Measurements from ENCODE around the gene SPP1.

Gene SPP1

DNA sequence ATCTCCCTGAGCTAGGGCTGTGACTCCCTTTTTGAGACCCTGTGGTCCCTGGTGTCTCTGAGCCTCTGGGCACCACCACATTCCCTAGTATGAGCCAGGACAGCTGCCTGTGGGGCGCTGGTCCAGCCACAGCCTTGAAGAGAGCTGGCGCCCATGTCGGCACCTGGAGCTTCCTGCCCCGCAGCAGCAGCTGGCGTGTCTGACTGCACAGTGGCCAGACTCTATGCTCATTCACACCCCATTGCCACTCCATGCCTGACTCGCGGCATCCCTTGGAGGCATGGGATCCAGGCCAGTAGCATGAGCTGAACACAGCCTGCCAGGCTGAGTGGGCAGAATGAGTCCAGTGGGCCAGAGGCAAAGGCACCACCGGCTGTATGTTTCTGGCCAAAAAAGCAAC, 8.3 kb upstream of the SPP1 start:
- H3K9me3 Mint-ChIP-seq, result no peaks in the 10 kb centered on the region

DNA sequence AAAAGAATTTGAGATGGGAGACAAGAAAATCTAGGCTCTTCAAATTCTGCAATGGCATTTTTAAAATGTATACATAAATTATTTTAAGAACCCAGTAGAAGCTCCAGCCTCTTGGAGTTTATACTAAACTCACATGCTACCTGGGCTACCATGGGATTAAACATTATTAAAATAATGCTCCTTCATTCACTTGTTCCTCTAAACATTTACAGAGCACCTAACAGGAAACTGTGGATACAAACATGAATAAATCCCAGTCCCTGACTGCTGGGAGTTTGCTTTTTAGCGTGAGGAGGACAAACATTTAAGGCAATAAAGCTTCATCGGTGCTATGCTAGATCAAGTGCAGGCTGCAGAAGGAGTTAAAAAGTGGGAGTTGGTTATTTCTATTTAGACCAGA, 5.4 kb upstream of the SPP1 start:
- H3K4me1 Mint-ChIP-seq (ENCODE audit: low read depth), result no peaks in the 10 kb centered on the region
- peaks cover 53% of the 10 kb centered on the region for H3K27me3 Mint-ChIP-seq (ENCODE audit: low read depth)
- no peaks in the 10 kb centered on the region for H3K36me3 Mint-ChIP-seq (ENCODE audit: low read depth)
- no peak overlapping the region for H3K4me3 Mint-ChIP-seq
- H3K9me3 Mint-ChIP-seq, result no peaks in the 10 kb centered on the region
- no peak overlapping the region for H3K27ac Mint-ChIP-seq
- no peak for DNase-seq (ENCODE audit: low spot score)

More for the DNA sequence above, 8.3 kb upstream of the SPP1 start:
- DNase-seq (ENCODE audit: low spot score), result no peak
- no peaks in the 10 kb centered on the region for H3K4me1 Mint-ChIP-seq (ENCODE audit: low read depth)
- H3K27me3 Mint-ChIP-seq (ENCODE audit: low read depth), result peaks cover 44% of the 10 kb centered on the region
- no peak overlapping the region for H3K4me3 Mint-ChIP-seq
- no peaks in the 10 kb centered on the region for H3K36me3 Mint-ChIP-seq (ENCODE audit: low read depth)
- no peak overlapping the region for H3K27ac Mint-ChIP-seq

GRCh38 chr4:87971866-87972265, 3.6 kb upstream of the SPP1 start:
- Mint-ChIP-seq H3K4me3 (no peak overlapping the region), H3K27ac (no peak overlapping the region), H3K27me3 (ENCODE audit: low read depth) (peaks cover 64% of the 10 kb centered on the region), H3K4me1 (ENCODE audit: low read depth) (peaks cover 4% of the 10 kb centered on the region), H3K36me3 (ENCODE audit: low read depth) (no peaks in the 10 kb centered on the region), H3K9me3 (no peaks in the 10 kb centered on the region)
- DNase-seq (ENCODE audit: low spot score), result no peak

DNA sequence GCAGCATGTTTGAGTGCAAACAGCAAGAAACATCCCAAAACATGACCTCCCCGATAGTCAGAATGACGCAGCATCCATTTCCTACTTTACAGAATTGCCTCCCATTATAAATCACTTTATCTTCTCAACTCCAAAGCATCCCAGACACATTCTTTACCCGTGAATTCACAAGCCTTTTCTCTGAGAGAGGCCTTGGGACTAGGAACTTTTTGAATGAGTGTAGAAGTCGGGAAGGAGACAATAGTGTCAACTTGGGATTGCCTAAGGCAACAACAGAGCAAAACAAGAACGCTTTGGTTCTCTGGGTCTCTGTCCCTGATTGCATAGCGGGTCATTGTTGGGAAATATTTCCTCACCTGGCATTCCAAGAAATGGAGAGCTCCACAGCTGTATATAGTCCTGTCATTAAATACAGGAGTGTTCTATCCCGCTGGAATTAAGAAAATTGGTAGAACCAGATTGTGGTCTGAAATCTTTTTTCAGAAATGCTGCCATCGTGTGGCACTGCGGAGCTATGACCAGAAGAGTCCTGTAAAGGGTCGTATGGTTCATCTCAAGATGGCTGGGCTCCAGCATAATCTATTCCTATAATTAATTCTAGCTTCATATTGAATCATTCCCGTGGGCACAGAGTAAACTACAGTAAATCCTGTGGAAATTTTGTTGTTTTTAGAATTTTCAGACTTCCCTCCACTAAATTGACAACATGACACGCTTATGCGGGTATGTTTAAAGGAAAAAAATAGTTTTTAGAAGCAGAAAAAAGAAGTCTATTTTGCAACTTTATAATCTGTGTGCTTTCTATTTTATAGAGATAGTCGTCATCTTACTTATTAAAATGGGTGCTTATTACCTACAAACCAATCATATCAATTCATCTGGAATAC, 2.0 kb upstream of the SPP1 start:
- Mint-ChIP-seq H3K4me1 (ENCODE audit: low read depth) (peaks cover 4% of the 10 kb centered on the region), H3K4me3 (no peak overlapping the region), H3K36me3 (ENCODE audit: low read depth) (no peaks in the 10 kb centered on the region), H3K27me3 (ENCODE audit: low read depth) (peaks cover 56% of the 10 kb centered on the region), H3K9me3 (no peaks in the 10 kb centered on the region), H3K27ac (no peak overlapping the region)
- peak; percentile 16 for DNase-seq (ENCODE audit: low spot score)

DNA sequence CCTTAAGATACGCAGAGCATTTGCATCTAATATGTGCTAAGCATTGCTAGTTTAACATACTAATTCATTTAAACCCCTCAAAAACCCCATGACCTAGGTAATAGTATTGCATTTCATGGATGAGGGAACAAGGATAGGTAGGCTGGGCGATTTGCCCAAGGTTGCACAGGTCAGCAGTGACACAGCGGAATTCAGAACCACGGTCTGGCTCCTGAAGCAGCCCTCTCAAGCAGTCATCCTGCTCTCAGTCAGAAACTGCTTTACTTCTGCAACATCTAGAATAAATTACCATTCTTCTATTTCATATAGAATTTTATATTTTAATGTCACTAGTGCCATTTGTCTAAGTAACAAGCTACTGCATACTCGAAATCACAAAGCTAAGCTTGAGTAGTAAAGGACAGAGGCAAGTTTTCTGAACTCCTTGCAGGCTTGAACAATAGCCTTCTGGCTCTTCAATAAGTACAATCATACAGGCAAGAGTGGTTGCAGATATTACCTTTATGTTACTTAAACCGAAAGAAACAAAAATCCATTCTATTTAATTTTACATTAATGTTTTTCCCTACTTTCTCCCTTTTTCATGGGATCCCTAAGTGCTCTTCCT, 555 bp upstream of the SPP1 start:
- Mint-ChIP-seq H3K4me3 (peak overlapping the region; percentile 70), H3K27me3 (ENCODE audit: low read depth) (peaks cover 59% of the 10 kb centered on the region), H3K36me3 (ENCODE audit: low read depth) (no peaks in the 10 kb centered on the region), H3K4me1 (ENCODE audit: low read depth) (peaks cover 4% of the 10 kb centered on the region), H3K27ac (no peak overlapping the region), H3K9me3 (no peaks in the 10 kb centered on the region)
- no peak for DNase-seq (ENCODE audit: low spot score)

GRCh38 chr4:87977521-87978278, 2.2 kb downstream of the SPP1 start:
- peaks cover 48% of the 10 kb centered on the region for H3K27me3 Mint-ChIP-seq (ENCODE audit: low read depth)
- H3K9me3 Mint-ChIP-seq, result no peaks in the 10 kb centered on the region
- peaks cover 4% of the 10 kb centered on the region for H3K4me1 Mint-ChIP-seq (ENCODE audit: low read depth)
- no peak overlapping the region for H3K4me3 Mint-ChIP-seq
- no peak for DNase-seq (ENCODE audit: low spot score)
- H3K27ac Mint-ChIP-seq, result no peak overlapping the region
- no peaks in the 10 kb centered on the region for H3K36me3 Mint-ChIP-seq (ENCODE audit: low read depth)

GRCh38 chr4:87978681-87979080, 3.2 kb downstream of the SPP1 start:
- Mint-ChIP-seq H3K27ac (no peak overlapping the region), H3K36me3 (ENCODE audit: low read depth) (no peaks in the 10 kb centered on the region), H3K27me3 (ENCODE audit: low read depth) (peaks cover 45% of the 10 kb centered on the region), H3K4me3 (no peak overlapping the region), H3K4me1 (ENCODE audit: low read depth) (peaks cover 4% of the 10 kb centered on the region), H3K9me3 (no peaks in the 10 kb centered on the region)
- no peak for DNase-seq (ENCODE audit: low spot score)

DNA sequence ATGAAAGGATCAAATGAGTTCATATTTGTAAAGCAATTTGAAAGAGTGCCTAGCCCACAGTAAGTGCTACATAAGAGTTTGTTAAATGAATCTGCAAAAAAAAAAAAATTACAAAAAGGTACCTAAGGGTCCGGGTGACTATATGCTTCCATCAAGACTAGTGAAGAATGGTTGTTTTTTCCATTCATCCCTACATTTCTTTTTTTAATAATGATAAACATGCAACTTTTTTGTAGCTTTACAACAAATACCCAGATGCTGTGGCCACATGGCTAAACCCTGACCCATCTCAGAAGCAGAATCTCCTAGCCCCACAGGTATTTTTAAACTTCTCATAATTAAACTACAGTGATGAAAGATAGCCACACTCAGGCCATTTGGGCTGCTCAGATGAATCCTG, 4.3 kb downstream of the SPP1 start:
- Mint-ChIP-seq H3K4me3 (no peak overlapping the region), H3K27me3 (ENCODE audit: low read depth) (peaks cover 44% of the 10 kb centered on the region), H3K36me3 (ENCODE audit: low read depth) (no peaks in the 10 kb centered on the region), H3K27ac (no peak overlapping the region), H3K9me3 (no peaks in the 10 kb centered on the region), H3K4me1 (ENCODE audit: low read depth) (peaks cover 4% of the 10 kb centered on the region)
- no peak for DNase-seq (ENCODE audit: low spot score)

- no peaks in the 10 kb centered on the region for H3K36me3 Mint-ChIP-seq (ENCODE audit: low read depth)
- H3K9me3 Mint-ChIP-seq, result no peaks in the 10 kb centered on the region
- no peak overlapping the region for H3K4me3 Mint-ChIP-seq
- peaks cover 39% of the 10 kb centered on the region for H3K27me3 Mint-ChIP-seq (ENCODE audit: low read depth)
- peaks cover 3% of the 10 kb centered on the region for H3K4me1 Mint-ChIP-seq (ENCODE audit: low read depth)
- DNase-seq (ENCODE audit: low spot score), result no peak
- no peak overlapping the region for H3K27ac Mint-ChIP-seq
These were observed 6.0 kb downstream of the SPP1 start for GRCh38 chr4:87981486-87981885.

- no peak for DNase-seq (ENCODE audit: low spot score)
- no peak overlapping the region for H3K27ac Mint-ChIP-seq
- peaks cover 3% of the 10 kb centered on the region for H3K4me1 Mint-ChIP-seq (ENCODE audit: low read depth)
- H3K36me3 Mint-ChIP-seq (ENCODE audit: low read depth), result no peaks in the 10 kb centered on the region
- H3K4me3 Mint-ChIP-seq, result no peak overlapping the region
- no peaks in the 10 kb centered on the region for H3K9me3 Mint-ChIP-seq
- H3K27me3 Mint-ChIP-seq (ENCODE audit: low read depth), result peaks cover 38% of the 10 kb centered on the region
These were observed 6.5 kb downstream of the SPP1 start for GRCh38 chr4:87982036-87982435.

- H3K4me1 Mint-ChIP-seq (ENCODE audit: low read depth), result peaks cover 3% of the 10 kb centered on the region
- H3K4me3 Mint-ChIP-seq, result no peak overlapping the region
- no peak for DNase-seq (ENCODE audit: low spot score)
- H3K36me3 Mint-ChIP-seq (ENCODE audit: low read depth), result no peaks in the 10 kb centered on the region
- H3K27ac Mint-ChIP-seq, result no peak overlapping the region
- H3K27me3 Mint-ChIP-seq (ENCODE audit: low read depth), result peaks cover 39% of the 10 kb centered on the region
- no peaks in the 10 kb centered on the region for H3K9me3 Mint-ChIP-seq
These were observed 7.0 kb downstream of the SPP1 start for GRCh38 chr4:87982446-87983010.

DNA sequence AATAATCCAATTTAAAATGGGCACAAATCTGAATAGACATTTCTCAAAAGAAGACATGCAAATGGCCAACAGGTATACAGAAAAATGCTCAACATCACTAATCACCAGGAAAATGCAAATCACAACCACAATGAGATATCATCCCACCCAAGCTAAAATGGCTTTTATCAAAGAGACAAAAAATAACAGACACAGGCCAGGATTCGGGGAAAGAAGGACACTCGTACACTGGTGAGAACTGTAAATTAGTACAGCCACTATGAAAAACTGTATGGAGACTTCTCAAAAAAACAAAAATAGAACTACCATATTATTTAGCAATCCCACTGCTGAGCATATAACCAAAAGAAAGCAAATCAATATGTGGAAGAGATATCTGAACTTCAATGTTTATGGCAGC, 8.5 kb downstream of the SPP1 start:
- Mint-ChIP-seq H3K27ac (no peak overlapping the region), H3K27me3 (ENCODE audit: low read depth) (peaks cover 40% of the 10 kb centered on the region), H3K9me3 (no peaks in the 10 kb centered on the region), H3K36me3 (ENCODE audit: low read depth) (no peaks in the 10 kb centered on the region), H3K4me1 (ENCODE audit: low read depth) (peaks cover 3% of the 10 kb centered on the region), H3K4me3 (no peak overlapping the region)
- DNase-seq (ENCODE audit: low spot score), result no peak

DNA sequence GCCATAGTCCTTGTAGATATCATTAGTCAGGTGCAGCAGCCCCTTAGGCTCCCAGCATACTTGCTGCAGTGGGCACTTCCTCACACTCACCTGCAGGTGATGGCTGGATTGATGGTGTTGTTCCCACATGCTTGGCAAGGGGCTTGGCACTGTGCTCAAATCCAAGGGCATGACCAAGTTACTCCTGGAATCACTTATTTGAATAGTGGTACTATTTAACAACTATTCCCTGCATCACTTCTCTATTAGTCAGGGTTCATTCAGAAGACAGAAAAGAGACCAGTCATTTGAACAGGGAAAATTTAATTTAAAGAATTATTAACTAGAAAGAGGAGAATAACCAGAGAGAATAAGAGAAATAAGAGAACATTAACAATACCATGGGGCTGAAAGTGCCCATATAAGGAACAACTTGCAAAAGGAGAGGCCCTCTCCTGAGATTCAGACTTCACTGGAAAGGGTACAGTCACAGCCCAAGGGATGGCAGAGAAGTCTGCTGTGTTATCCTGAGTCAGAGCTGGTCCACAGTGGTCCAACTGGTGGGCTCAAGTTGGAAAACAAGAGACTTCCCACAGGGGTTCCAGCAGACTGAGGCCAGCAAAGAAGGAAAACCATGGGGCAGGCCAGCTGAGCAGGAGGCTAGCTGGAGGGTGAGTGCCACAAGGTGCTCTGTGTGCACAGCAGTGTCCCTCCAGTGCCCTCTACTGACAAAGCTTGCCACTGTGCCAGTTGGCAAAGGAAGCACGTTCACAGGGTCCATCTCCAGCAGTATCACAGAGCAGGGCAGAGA, 9.8 kb downstream of the SPP1 start:
- peak; percentile 26 for DNase-seq (ENCODE audit: low spot score)
- peaks cover 10% of the 10 kb centered on the region for H3K4me1 Mint-ChIP-seq (ENCODE audit: low read depth)
- no peaks in the 10 kb centered on the region for H3K36me3 Mint-ChIP-seq (ENCODE audit: low read depth)
- no peak overlapping the region for H3K27ac Mint-ChIP-seq
- H3K4me3 Mint-ChIP-seq, result no peak overlapping the region
- H3K27me3 Mint-ChIP-seq (ENCODE audit: low read depth), result peaks cover 34% of the 10 kb centered on the region
- H3K9me3 Mint-ChIP-seq, result no peaks in the 10 kb centered on the region
